Measurements from ENCODE around the gene OR5K1.
A peak's percentile ranks its signal among the peaks of the same experiment; 100 is the strongest.

The OR5K1 gene

DNA sequence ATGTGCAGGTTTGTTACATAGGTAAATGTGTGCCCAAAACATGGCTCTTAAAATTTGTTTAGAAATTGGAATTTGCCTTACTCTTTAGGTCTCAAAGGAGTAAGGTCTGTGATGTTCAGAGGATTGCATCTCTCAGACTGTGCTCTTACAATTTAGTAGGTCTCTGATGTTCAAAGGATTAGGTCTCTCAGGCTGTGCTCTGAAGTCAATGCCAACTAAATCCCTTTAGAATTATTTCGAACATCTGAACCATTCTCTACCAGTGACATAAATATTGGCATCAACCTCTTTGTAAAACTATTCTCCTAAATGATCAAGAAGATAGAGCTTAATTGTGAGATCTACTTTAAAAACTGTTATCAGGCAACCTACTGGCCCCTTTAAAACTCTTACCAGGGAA lies at the start of gene OR5K1:
Gene OR5K1 (plus strand): TSS at position 301 of the 400 bp plus-strand sequence. CDS start 6,376 bp downstream, outside the sequence.
- no peak for DNase-seq (ENCODE audit: low read depth)

DNA sequence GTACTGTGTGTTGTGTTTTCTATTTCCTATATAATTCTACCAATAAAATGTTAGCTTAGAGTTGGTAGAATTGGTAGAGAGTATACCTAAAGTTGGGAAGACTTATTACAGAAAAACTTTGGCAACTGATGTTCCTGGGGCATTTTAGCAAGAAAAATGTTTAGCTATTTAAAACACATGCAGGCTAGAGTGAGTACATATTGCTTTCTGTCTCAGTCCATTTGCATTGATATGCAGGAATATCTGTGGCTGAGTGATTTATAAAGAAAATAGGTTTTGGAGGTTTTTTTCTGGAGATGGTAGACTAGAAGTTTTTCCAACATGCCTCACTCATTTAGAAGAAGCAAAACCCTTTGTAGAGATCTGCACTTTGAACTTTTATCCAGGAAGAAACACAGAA lies 30.4 kb upstream of the OR5K1 start:
- no peak for DNase-seq (ENCODE audit: low read depth)

GRCh38 chr3:98433764-98434163 lies 29.2 kb upstream of the OR5K1 start:
- DNase-seq (ENCODE audit: low read depth), result no peak

- no peak for DNase-seq (ENCODE audit: low read depth)
Observed at GRCh38 chr3:98434412-98434811, 28.6 kb upstream of the OR5K1 start.

DNA sequence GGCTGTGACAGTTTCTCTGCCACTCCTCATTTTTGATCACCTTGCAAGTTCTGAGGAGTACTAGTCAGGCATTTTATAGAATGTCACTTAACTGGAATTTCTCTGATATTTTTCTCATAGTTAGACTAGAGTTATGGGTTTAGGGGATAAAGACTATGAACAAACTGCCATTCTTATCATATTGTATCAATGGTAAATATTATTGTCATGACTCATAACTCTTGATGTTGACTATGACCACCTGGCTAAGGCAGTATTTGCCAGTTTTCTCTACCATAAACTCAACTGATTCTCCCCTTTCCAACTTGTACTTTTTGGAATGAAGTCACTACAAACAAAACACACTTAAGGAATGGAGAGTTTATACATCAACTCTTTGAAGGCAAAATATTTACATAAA lies 22.7 kb upstream of the OR5K1 start:
- DNase-seq (ENCODE audit: low read depth), result no peak

DNA sequence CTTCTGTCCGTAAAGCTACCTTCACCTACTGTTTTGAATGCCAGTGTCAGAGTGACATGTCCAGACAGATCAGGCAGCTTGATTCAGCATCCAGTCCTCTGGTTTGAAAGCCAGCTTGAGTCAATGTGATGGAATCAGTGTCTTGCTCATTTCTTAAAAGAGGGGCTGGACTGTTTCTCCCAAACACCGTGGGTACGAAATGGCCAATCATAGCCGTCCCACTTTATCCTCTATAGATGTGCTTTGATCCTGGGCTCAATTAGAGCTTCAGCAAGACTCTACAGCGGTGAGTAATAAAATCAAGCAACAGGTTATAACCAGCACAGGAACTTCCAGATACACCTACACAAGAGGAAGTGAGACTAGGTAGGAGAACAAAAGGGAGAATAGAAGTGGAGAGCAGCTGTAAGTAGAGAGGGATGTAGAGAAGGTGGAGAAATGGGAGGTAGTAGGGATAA lies 17.0 kb upstream of the OR5K1 start:
- DNase-seq (ENCODE audit: low read depth), result no peak

- DNase-seq (ENCODE audit: low read depth), result no peak
Observed at GRCh38 chr3:98449606-98450193, 13.3 kb upstream of the OR5K1 start.

DNA sequence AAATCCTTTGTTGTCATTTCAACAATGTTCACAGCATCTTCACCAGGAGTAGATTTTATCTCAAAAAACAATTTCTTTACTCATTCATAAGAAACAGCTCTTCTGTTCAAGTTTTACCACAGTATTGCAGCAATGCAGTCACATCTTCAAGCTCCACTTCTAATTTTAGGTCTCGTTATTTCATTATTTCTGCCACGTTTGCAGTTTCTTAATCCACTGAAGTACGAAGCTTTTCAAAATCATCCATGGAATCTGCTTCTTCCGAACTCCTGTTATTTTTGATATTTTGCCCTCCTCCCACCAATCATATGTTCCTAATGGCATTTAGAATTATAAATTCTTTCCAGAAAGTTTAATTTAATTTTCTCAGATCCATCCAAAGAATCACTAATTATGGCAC lies 12.6 kb upstream of the OR5K1 start:
- DNase-seq (ENCODE audit: low read depth), result no peak

GRCh38 chr3:98453827-98454226 lies 9.2 kb upstream of the OR5K1 start:
- DNase-seq (ENCODE audit: low read depth), result no peak

- DNase-seq (ENCODE audit: low read depth), result no peak
Observed at GRCh38 chr3:98454929-98455328, 8.1 kb upstream of the OR5K1 start.

DNA sequence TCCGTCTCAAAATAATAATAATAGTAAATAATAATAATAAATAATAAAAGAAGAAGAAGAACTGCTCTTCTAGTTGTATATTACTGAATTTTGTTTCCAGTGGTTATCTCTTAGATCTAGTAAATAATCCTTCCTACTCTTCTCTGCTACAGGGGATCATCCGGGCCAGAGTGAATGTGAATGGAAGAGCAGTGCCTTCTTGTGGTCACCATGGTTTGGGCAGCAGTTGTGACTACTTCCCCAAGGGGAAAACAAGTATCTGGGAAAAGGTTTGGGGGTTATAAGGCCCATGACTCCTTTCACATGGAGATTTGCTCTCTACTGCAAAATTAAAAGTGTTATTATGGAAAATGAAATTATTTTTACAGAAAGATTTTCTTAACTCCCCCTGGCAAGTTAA lies 5.5 kb upstream of the OR5K1 start:
- no peak for DNase-seq (ENCODE audit: low read depth)

- no peak for DNase-seq (ENCODE audit: low read depth)
Observed at GRCh38 chr3:98460220-98460619, 2.8 kb upstream of the OR5K1 start.

GRCh38 chr3:98482717-98483482 lies 19.9 kb downstream of the OR5K1 start:
- no peak for DNase-seq (ENCODE audit: low read depth)

GRCh38 chr3:98483626-98484025 lies 20.6 kb downstream of the OR5K1 start:
- no peak for DNase-seq (ENCODE audit: low read depth)

DNA sequence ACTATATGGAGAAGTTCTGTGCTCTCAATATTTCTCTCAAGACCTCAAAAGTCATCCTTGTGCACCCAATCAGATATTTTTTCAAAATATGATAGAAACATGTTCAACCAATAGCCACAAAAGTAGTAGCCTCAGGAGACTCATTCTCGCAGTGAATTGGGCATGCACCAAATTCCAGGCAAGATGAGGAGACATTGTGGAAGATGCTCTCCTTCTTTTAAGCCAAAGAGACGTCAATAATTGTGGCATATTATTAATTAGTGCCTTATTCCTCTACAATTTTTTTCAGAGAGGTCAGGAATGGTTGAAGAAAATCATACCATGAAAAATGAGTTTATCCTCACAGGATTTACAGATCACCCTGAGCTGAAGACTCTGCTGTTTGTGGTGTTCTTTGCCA lies 34.4 kb downstream of the OR5K1 start, which contains the start of gene OR5K2:
Gene OR5K2 (plus strand): TSS at position 301 of the 400 bp plus-strand sequence. CDS start 0 bp downstream, at position 301.
- DNase-seq (ENCODE audit: low read depth), result no peak

DNA sequence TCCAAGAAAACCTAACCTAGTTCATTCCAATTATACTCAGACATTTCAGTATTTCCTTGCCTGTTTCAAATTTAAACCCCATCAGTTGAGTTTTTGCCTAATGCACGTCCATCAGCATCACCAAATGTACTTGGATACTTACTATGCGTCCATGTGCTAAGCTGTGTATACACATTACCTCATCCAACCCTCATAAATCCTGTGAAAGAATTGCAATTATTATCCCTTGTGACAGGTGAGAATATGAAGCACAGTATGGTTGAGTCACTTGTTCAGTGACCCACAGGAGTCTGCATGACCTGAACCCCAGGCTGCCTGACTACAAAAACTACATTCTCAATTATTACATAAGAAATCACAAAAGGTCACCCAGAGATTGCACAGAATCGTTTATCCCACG lies 37.0 kb downstream of the OR5K1 start:
- no peak for DNase-seq (ENCODE audit: low read depth)

GRCh38 chr3:98501270-98501669 lies 38.3 kb downstream of the OR5K1 start:
- no peak for DNase-seq (ENCODE audit: low read depth)

DNA sequence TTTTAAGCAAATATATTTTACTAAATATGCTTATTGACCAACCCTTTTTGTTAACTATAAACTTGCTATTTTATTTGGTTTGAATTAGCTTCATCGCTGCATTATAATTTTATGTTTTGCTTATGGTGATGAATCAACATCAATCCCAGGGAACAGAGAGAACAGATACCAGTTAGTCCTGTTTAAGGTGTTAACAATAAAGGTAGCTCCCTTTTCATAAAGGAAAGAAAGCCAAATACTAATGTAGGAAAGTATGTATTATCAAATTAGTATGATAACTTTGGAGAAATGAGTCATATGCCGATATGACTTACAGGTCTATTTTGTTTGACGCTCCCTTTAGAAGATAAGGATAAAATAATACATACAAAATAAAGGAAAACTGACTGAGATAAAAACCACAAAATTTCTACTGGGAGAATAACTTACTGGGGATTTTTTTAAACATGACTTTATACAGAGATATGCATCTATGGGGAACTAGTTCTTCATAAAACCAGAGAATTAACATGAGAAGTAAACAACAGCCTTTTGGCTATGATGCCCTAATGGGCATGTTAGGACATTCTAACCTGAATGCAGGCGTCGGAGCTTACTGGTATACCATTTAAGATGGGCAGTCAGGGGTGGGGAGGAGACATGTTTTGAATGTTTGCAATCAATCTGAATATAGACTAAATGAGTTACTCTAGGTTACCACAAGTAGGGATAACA lies 39.0 kb downstream of the OR5K1 start:
- DNase-seq (ENCODE audit: low read depth), result no peak

DNA sequence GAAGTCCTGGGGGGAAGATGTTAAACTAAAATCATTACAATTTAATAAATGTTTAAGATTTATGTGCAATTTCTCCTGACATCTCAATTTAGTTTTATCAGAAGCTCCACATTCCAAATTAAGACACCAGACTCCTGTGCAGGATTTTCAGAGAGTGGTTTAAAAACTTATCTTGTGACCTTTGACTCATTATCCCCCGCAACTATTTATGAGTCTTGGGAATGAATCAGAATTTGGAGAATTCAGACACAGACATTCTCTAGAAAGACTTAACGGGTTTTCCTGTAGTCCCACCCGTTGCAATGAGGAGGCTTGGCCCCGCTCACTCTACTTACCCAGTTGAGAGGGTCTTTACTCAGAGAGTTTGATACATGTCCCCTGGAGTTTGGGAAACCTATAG lies 41.5 kb downstream of the OR5K1 start:
- peak; percentile 7 for DNase-seq (ENCODE audit: low read depth)

DNA sequence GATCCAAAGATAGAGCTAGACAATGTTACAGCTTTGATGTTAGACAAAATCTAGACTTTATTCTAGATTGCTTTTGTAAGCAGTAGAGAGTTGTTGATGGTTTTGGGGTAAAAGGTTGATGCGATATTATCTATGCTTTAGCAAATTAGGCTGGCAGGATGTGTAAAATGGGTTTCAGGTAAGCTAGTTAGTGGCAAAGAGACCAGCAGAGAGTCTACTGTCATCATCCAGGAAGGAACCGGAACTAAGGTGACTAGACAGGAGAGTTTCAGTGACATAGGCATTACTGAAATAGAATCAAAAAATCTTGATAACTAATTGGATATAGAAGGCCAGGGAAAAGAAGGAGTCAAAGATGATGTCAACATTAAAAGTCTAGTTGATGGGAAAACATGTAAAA lies 45.6 kb downstream of the OR5K1 start:
- DNase-seq (ENCODE audit: low read depth), result no peak

DNA sequence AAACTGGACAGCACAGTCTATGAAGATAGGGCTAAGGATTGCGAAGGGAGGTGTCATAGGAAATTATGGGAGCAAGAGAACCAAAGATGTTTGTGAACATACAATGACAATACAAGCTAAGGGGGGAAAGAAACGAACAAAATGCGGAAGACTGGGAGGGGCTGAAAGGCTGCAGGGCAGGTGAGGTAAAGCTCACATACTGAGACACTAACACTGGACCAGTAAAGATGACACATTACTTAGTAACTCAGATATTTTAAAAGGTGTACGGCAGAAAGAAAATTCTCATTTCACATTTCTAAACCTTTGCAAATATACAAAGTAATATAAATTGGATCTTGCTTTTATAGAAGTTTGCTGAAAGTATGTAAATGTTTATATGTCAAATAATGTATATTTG lies 49.6 kb downstream of the OR5K1 start:
- DNase-seq (ENCODE audit: low read depth), result no peak

GRCh38 chr3:98513091-98513511 lies 50.1 kb downstream of the OR5K1 start:
- peak; percentile 34 for DNase-seq (ENCODE audit: low read depth)

- DNase-seq (ENCODE audit: low read depth), result no peak
Observed at GRCh38 chr3:98513736-98514135, 50.7 kb downstream of the OR5K1 start.
